ENCODE measurements around the gene SERPINA5.
"Not testable (repeated sequence)": the region's sequence is repeated elsewhere in the genome, so short reads cannot be mapped to it uniquely, and the experiment has no call there.

SERPINA5 gene

GRCh38 chr14:94622653-94623421 lies 41.6 kb downstream of the SERPINA5 start:
- peak; percentile 41 for DNase-seq (ENCODE audit: low read depth)

GRCh38 chr14:94623422-94623809 lies 42.2 kb downstream of the SERPINA5 start:
- no peak for DNase-seq (ENCODE audit: low read depth)

DNA sequence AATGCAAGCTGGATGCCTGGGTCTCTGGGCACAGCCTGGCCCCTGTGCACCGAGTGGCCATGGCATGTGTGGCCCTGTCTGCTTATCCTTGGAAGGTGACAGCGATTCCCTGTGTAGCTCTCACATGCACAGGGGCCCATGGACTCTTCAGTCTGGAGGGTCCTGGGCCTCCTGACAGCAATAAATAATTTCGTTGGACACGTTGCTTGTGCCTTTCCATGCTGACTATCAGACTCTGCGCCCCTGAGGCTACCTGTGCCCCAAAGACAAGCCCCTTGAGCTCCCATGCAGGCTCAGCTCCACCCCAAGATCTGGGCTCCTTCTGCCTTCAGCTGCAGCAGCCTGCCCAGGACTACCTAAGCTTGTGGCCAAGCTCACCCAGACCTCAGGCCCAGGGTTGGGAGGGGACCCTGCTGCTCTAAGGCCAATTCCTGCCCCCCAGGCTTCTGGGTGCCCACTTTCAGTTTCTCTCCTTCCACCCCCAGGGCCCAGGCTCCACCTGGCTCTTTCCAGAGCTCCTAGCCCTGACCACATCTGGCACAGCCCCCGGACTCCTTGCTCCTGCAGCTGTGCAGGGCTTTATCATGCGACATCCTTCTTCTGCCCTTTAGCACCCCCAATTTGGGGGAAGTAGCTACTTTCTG lies 42.8 kb downstream of the SERPINA5 start:
- no peak for DNase-seq (ENCODE audit: low read depth)

- no peak for DNase-seq (ENCODE audit: low read depth)
Measured at GRCh38 chr14:94624537-94625352, 43.5 kb downstream of the SERPINA5 start.

GRCh38 chr14:94625353-94625635 lies 44.1 kb downstream of the SERPINA5 start:
- no peak for DNase-seq (ENCODE audit: low read depth)

- DNase-seq (ENCODE audit: low read depth), result no peak
Measured at GRCh38 chr14:94628578-94628977, 47.4 kb downstream of the SERPINA5 start.

DNA sequence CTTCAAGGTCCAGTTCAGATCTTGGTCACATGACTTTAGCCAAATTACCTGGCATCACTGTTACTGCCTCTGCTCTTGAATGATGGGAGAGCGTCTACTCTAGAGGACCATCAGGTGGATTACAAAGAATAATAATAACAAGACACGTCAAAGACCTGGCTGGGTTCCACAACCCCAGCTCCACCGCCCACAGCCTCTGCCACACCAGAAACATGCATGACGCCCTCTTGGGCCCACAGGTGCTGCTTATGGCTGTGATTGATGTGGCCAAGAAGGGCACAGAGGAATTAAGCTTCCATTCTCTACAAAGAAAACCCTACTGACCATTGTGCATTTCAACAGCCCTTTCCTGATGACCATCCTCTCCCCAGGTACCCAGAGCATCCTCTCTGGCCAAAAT lies 49.2 kb downstream of the SERPINA5 start:
- no peak for DNase-seq (ENCODE audit: low read depth)

DNA sequence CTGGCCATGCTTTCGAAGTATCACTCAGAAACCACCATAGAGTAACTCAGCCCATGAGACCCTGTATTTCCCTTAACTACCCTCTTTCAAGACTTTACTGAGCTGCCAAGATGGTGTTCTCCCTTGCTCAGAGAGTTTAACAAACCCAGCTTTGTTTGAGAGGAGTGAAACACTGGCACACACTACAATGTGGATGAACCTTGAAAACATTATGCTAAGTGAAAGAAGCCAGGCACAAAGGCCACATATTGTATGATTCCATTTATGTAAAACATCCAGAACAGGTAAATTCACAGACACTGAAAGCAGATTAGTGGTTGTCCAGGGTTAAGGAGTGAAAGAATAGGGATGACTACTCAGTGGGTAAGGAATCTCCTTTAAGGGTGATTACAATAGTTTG lies 49.8 kb downstream of the SERPINA5 start:
- no peak for DNase-seq (ENCODE audit: low read depth)

DNA sequence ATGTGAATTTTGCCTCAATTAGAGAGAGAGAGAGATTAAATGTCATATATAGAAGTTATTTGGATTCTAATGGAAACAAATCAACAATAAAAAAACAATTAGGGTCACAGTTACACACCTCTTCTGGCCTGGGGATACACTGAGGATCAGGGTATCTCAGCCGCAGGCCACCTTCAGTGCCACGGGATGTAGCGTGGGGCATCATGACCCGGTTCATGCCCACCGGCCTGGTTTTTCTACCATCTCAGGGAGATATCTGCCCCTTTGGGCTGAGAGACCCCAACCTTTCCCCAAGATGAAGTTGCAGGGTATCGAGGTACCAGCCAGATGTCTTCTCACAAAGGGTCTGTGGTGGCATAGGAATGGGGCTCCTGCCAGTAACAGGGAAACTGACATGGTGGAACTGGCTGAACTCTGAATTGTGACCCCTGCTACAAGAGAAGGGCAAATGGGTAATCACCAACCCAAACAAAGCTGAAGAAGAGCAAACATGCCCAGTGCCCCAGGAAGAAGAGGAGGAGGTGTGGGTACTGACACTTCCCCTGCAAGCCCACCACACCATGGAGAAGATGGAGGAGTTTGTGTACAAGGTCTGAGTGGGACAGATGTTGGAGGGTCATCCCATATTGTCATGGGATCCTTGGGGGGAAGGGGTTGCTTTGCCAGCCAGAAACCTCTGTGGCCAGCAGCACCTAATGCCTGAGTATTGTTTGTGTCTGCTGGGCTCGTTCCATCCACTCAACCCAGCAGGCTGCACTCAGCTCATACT lies 50.5 kb downstream of the SERPINA5 start:
- DNase-seq (ENCODE audit: low read depth), result no peak

GRCh38 chr14:94632305-94632590 lies 51.0 kb downstream of the SERPINA5 start:
- DNase-seq (ENCODE audit: low read depth), result no peak

GRCh38 chr14:94633121-94633520 lies 51.9 kb downstream of the SERPINA5 start:
- DNase-seq (ENCODE audit: low read depth), result no peak

DNA sequence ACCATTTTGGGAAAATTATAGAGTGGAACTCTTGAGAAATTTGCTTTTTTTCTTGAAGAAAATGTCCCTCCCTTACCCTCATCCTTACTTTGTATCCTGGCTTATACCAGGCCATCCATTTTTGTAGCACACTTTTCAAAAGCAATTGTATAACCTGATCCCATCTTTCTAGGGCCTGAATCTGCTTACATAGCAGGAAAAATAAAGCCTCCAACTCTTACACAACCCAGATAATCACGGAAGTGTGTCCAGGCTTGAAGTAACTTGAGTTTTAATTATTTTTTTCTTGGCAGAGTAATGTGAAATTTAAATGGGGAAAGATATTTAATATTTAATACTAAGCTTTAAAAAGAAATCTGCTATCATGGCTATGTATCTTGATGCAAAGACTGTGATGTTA lies 53.9 kb downstream of the SERPINA5 start:
- no peak for DNase-seq (ENCODE audit: low read depth)

DNA sequence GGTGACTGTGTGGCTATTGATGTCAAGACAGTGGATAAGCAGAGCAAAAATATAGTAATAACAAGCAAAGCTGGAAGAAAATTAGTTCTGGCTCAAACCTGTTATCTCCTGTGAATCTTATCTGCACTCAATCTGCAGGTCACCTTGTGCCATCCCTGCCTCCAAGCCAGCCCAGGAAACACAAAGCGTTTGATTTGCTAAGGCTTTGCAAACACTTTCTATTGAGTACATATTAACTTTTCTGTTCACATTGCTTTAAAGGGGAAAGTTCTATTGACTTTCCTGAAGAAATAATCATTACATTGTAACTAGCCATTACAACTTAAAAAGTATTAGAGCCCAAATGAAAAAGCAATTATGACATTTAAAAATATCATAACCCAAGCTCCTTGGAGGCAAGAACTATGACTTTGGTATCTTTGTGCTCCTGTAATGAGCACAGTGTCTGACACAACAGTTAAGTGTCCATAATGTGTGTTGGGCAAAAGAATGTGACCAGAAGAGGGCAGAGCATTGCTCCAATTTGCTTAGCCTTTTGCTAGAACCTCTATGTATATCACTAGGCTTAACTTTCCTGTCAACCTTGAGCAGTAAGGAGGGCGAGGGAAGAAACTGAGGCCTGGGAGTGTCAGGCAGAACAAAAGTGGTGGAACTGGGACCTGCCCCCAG lies 55.7 kb downstream of the SERPINA5 start:
- DNase-seq (ENCODE audit: low read depth), result peak; percentile 22

DNA sequence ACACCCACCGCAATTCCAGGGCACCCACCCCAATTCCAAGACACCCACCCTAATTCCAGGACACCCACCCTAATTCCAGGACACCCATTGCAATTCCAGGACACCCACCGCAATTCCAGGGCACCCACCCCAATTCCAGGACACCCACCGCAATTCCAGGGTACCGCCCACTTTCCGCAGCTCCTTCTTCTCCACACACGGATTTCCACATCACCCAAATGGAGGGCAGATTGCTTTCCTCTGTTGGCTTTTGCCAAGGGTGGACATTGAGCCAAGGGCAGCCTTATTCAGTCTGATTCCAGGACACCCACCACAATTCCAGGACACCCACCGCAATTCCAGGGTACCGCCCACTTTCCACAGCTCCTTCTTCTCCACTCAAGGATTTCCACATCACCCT lies 56.6 kb downstream of the SERPINA5 start:
- DNase-seq (ENCODE audit: low read depth), result not testable (repeated sequence)

GRCh38 chr14:94638339-94638738 lies 57.1 kb downstream of the SERPINA5 start:
- peak; percentile 38 for DNase-seq (ENCODE audit: low read depth)

GRCh38 chr14:94638961-94639817 lies 58.0 kb downstream of the SERPINA5 start:
- no peak for DNase-seq (ENCODE audit: low read depth)

DNA sequence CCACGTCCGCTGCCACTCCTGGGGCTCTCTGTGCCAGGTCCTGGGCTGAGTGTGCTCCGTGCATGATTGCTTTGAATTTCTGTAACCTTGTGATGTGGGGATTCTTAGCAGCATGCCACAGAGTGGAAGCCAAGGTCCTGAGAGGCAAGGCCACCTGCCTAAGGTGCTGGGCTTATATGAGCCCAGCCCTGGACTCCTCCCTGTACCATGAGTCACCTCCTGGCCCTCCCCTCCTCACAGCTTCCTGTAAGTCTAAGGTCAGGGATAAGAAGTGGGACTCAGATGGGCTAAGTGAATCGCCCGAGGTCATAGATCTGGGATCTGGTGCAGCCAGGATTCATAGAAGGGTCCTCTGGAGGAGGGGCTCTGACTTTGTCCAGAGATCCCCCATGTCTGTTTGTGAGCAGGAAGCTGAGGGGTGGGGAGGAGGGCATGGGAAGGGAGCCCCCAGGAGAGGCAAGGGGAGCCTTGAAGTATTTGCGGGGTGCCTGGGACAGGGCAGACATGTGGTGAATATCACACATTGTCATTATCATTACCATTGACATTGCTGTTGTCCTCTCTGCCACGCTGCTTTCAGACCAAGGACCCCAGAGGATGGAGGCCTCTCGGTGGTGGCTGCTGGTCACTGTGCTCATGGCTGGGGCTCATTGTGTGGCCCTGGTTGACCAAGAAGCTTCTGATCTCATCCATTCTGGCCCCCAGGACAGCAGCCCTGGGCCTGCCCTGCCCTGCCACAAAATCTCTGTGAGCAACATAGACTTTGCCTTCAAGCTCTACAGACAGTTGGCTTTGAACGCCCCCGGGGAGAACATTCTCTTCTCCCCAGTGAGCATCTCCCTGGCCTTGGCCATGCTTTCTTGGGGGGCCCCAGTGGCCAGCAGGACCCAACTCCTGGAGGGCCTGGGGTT lies 59.8 kb downstream of the SERPINA5 start:
- peak; percentile 20 for DNase-seq (ENCODE audit: low read depth)

DNA sequence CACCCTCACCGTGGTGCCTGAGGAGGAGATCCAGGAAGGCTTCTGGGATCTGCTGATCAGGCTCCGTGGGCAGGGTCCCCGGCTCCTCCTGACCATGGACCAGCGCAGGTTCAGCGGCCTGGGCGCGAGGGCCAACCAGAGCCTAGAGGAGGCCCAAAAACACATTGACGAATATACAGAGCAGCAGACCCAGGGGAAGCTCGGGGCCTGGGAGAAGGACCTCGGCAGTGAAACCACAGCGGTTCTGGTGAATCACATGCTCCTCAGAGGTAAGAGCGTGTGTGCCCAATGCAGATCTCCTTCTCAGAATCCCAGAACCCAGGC lies 60.4 kb downstream of the SERPINA5 start:
- no peak for DNase-seq (ENCODE audit: low read depth)
